B cell (primary cell): ENCODE data around the gene BTN3A1. TPM values are rescaled to one million over a fixed set of nuclear protein-coding genes. Genes with fewer than 3 reads are reported as not detected.

ENCODE experiments used
- ATAC-seq: fragments of 200-7000 bp; cut with Tn5 transposase; one replicate; pipeline ENCODE4 v1.10.0; 2021; ENCODE audit warnings: low read depth, mild to moderate bottlenecking, moderate number of reproducible peaks, moderate library complexity
- CTCF ChIA-PET: fragments of 350-600 bp; sonication (Branson Sonifier 250); formaldehyde crosslinking; loops from one replicate; lab custom pipeline; 2021; ENCODE audit warnings: antibody characterized with exemption, inconsistent platforms; lab: Charles Lee
- POLR2A ChIA-PET: fragments of 350-600 bp; sonication (Branson Sonifier 250); formaldehyde crosslinking; loops from one replicate; lab custom pipeline; 2021; ENCODE audit warnings: antibody characterized with exemption; lab: Charles Lee
- DNase-seq: peaks from one replicate; pipeline ENCODE4 v3.0.0; 2013
- H2AFZ ChIP-seq: 2 replicates; pipeline ENCODE4 v1.6.1; 2012; ENCODE audit warnings: mild to moderate bottlenecking, low read depth, low read length; ENCODE audit not compliant: insufficient read depth, poor library complexity, severe bottlenecking
- H3K27ac ChIP-seq, 2 donors: 1 replicate in 1 of 2; 2 replicates in 1 of 2; pipeline ENCODE4 v1.5.1; 2012 to 2013; ENCODE audit warnings: low read length in 2 of 2, mild to moderate bottlenecking in 2 of 2, moderate library complexity in 1 of 2
- H3K27me3 ChIP-seq, 4 experiments: fragments of 200-600 bp in 1 of 4; sonication (generic) in 1 of 4; replicated peaks in 1 of 4; 1 replicate in 2 of 4; 2 replicates in 2 of 4; pipeline versions ENCODE4 v1.6.1 to v1.7.0; 2013 to 2016; ENCODE audit warnings: low read length in 3 of 4, mild to moderate bottlenecking in 2 of 4, mixed read lengths in 1 of 4, moderate library complexity in 1 of 4; ENCODE audit not compliant: insufficient read depth in 4 of 4, control insufficient read depth in 3 of 4; ENCODE audit errors: control extremely low read depth in 1 of 4
- H3K36me3 ChIP-seq, 2 experiments: replicated peaks in 1 of 2; 1 replicate in 1 of 2; 2 replicates in 1 of 2; pipeline versions ENCODE4 v1.6.1 to v1.7.1; 2013; ENCODE audit warnings: low read length in 1 of 2; ENCODE audit not compliant: insufficient read depth in 2 of 2, control insufficient read depth in 1 of 2; ENCODE audit errors: control extremely low read depth in 1 of 2, extremely low read depth in 1 of 2
- H3K4me1 ChIP-seq, 2 donors: fragments of 200-600 bp in 1 of 2; sonication (generic) in 1 of 2; 1 replicate in 1 of 2; 2 replicates in 1 of 2; pipeline versions ENCODE4 v1.5.1 to v1.6.1; 2013 to 2017; ENCODE audit warnings: low read length in 2 of 2; ENCODE audit not compliant: control insufficient read depth in 2 of 2, insufficient read depth in 2 of 2
- H3K4me2 ChIP-seq: replicated peaks from 2 replicates; pipeline ENCODE3; 2012; ENCODE audit warnings: mild to moderate bottlenecking, low read depth, low read length; ENCODE audit not compliant: poor library complexity, severe bottlenecking
- H3K4me3 ChIP-seq, 5 experiments: fragments of 200-600 bp in 1 of 5; sonication (generic) in 1 of 5; 1 replicate in 3 of 5; 2 replicates in 2 of 5; pipeline versions ENCODE4 v1.5.1 to v1.7.0; 2011 to 2016; ENCODE audit warnings: low read length in 4 of 5, mild to moderate bottlenecking in 4 of 5, low read depth in 2 of 5, control low read depth in 1 of 5, moderate library complexity in 1 of 5; ENCODE audit not compliant: insufficient read depth in 1 of 5; ENCODE audit errors: control extremely low read depth in 1 of 5, extremely low read depth in 1 of 5
- H3K79me2 ChIP-seq: fragments of 200-600 bp; sonication (generic); one replicate; pipeline ENCODE4 v1.6.0; 2016; ENCODE audit warnings: low read length; ENCODE audit not compliant: control insufficient read depth, insufficient read depth
- H3K9ac ChIP-seq: fragments of 200-600 bp; sonication (generic); 2 replicates; pipeline ENCODE4 v1.6.1; 2017; ENCODE audit warnings: mild to moderate bottlenecking, low read length, moderate library complexity
- H3K9me3 ChIP-seq, 3 donors: one replicate each; pipeline versions ENCODE4 v1.6.1 to v1.7.1; 2013; ENCODE audit warnings: low read length in 2 of 3; ENCODE audit not compliant: control insufficient read depth in 2 of 3, insufficient read depth in 1 of 3; ENCODE audit errors: control extremely low read depth in 1 of 3
- H4K20me1 ChIP-seq: 2 replicates; pipeline ENCODE4 v1.6.0; 2012; ENCODE audit warnings: mild to moderate bottlenecking, low read length; ENCODE audit not compliant: insufficient read depth, control insufficient read depth, poor library complexity, severe bottlenecking
- H3K27ac Mint-ChIP-seq: one replicate; pipeline ENCODE4 v1.8.0; 2021; ENCODE audit warnings: mixed read lengths
- H3K27me3 Mint-ChIP-seq: one replicate; pipeline ENCODE4 v1.8.0; 2021; ENCODE audit warnings: mixed read lengths
- H3K4me1 Mint-ChIP-seq: one replicate; pipeline ENCODE4 v1.8.0; 2021; ENCODE audit warnings: mixed read lengths
- H3K4me3 Mint-ChIP-seq: one replicate; pipeline ENCODE4 v1.8.0; 2021; ENCODE audit warnings: mixed read lengths
- H3K9me3 Mint-ChIP-seq: one replicate; pipeline ENCODE4 v1.8.0; 2022; ENCODE audit warnings: mixed read lengths; ENCODE audit not compliant: insufficient read depth
- EZH2 ChIP-seq: IDR thresholded peaks from 2 replicates; pipeline ENCODE4 v1.6.1; 2012; ENCODE audit warnings: borderline replicate concordance, low read depth, mild to moderate bottlenecking, moderate library complexity, low read length; ENCODE audit not compliant: insufficient read depth, poor library complexity, severe bottlenecking
- WGBS: methylation state at CpG from one replicate; pipeline ENCODE4 v1.1.5; 2013; ENCODE audit warnings: missing lambda C conversion rate; ENCODE audit not compliant: insufficient coverage; 5-methylcytosine and 5-hydroxymethylcytosine counted together
- intact Hi-C: fragments of 100-400 bp; cut with micrococcal nuclease; formaldehyde crosslinking; loops from one replicate; pipeline ENCODE4 v1.10.0; 2022
- polyA plus RNA-seq: library from polyadenylated mRNA; depleted of rRNA; stranded (reverse); fragments of >200 nt; gene quantifications from 2 replicates; pipeline ENCODE4 v1.2.3, GENCODE V29; 2012
- total RNA-seq, 2 donors: library from RNA; stranded (reverse); fragments of 120-200 nt in 1 of 2; gene quantifications; 1 replicate in 1 of 2; 2 replicates in 1 of 2; pipeline versions ENCODE4 v1.2.3 to v1.2.4, GENCODE V29; 2013 to 2022
- TF ChIP-seq, protein P1 (sequence below): fragments of 200-600 bp; IDR thresholded peaks from one replicate; pipeline ENCODE4 v1.8.0; 2022; ENCODE audit warnings: antibody characterized with exemption, mild to moderate bottlenecking

BTN3A1 gene
- total and polyA plus RNA-seq, 2 donors (not counting 1 experiment from before 2014, with no cell fraction given), result 133 to 175 TPM

DNA sequence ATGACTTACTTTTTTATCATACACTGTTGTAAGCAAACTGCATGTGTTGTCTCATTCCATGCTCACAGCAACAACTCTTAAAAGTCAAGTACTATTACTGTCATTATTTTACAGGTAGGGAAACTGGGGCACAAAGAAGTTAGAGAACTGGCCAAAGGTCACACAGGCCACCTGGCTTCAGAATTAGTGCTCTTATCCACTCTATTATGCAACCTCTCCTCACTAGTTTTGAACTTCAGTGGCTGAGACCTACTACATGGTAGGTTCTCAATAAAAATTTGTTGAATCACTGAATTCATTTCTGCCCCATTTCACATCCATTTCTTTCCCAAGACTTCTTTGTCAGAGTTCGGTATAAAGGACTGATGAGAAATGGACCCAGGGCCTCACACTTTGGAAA is 35.9 kb downstream of the BTN3A1 start:
- DNase-seq (no peak), ATAC-seq (no peak)
- H3K4me1 Mint-ChIP-seq, result peaks cover 28% of the 10 kb centered on the region
- intact Hi-C loops, result no loop called here
- Histone ChIP-seq H3K9me3 (peaks cover 0 to 5% (median 4%) of the 10 kb centered on the region in 3 donors), H3K9ac (no peak overlapping the region), H3K27ac (no peak overlapping the region), H3K27me3 (no peaks in the 10 kb centered on the region), H3K4me3 (no peak overlapping the region), H2AFZ (no peak overlapping the region), H3K4me1 (peaks cover 19 to 29% of the 10 kb centered on the region in 2 donors), H3K79me2 (peaks cover 26% of the 10 kb centered on the region), H4K20me1 (no peaks in the 10 kb centered on the region), H3K36me3 (no peaks in the 10 kb centered on the region), H3K4me2 (no peak overlapping the region)
- peak overlapping the region; percentile 12 for H3K27ac Mint-ChIP-seq
- H3K9me3 Mint-ChIP-seq, result peaks cover 8% of the 10 kb centered on the region
- H3K27me3 Mint-ChIP-seq, result no peaks in the 10 kb centered on the region
- no CpG with 5 or more reads among the region's 1 CpG for WGBS
- POLR2A ChIA-PET, result interaction anchor here (0.7 kb wide), 1 partner anchor 245 kb away, joined by 4 read pairs; no protein-coding TSS in a partner anchor
- H3K4me3 Mint-ChIP-seq, result no peak overlapping the region
- TF ChIP-seq, protein P1, sequence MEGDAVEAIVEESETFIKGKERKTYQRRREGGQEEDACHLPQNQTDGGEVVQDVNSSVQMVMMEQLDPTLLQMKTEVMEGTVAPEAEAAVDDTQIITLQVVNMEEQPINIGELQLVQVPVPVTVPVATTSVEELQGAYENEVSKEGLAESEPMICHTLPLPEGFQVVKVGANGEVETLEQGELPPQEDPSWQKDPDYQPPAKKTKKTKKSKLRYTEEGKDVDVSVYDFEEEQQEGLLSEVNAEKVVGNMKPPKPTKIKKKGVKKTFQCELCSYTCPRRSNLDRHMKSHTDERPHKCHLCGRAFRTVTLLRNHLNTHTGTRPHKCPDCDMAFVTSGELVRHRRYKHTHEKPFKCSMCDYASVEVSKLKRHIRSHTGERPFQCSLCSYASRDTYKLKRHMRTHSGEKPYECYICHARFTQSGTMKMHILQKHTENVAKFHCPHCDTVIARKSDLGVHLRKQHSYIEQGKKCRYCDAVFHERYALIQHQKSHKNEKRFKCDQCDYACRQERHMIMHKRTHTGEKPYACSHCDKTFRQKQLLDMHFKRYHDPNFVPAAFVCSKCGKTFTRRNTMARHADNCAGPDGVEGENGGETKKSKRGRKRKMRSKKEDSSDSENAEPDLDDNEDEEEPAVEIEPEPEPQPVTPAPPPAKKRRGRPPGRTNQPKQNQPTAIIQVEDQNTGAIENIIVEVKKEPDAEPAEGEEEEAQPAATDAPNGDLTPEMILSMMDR, result no peak
- CTCF ChIA-PET, result interaction anchor here (1.9 kb wide), 1 partner anchor 12 kb away, joined by 6 read pairs; no protein-coding TSS in a partner anchor

DNA sequence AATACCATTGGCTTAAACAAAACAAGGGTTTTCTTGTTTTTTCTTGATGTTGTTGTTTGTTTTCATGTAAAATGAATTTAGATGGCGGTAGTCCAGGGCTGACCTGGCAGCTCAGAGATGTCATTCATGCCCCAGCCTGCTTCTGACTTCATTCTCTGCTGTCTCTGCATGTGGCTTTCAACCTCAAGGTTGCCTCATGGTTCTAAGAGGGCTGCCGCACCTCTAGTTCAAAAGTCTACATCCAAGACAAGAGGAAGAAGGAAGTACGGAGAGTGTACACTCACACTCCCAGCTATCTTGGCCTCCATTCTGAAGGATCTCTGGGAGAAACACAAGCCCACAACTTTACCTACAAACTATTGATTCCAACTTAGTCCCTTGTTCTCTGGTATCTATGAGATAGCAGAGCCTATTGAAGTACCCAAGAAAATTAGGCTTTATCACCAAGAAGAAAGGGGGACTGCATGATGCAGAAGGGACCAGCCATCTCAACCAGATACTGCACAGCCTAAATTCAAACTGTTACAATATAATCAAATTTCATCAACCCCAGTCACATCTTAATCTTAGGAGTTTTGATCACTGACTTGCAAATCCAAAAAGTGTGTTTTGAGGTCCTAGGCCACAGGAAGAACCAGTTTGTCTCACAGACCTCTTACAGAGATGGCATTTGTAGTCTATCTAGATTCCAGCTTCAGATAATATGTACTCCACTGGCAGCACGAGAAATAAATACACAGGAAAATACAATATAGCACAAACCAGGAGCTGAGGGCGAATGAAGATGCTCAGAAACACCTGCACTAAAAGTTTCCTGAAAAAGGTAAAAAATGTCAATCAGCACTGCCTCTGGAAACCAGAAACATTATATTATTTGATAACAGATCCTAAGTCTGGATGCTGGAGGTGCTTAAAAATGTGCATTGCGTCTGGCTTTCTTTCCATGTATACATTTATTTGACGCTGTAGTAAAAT is 37.4 kb downstream of the BTN3A1 start:
- no peaks in the 10 kb centered on the region for H3K27me3 ChIP-seq
- peaks cover 19 to 29% of the 10 kb centered on the region in 2 donors for H3K4me1 ChIP-seq
- TF ChIP-seq, protein P1, result no peak
- TF ChIP-seq EZH2, result no peak
- Mint-ChIP-seq H3K27ac (peak overlapping the region; percentile 90), H3K27me3 (no peaks in the 10 kb centered on the region), H3K4me3 (peak overlapping the region; percentile 98), H3K9me3 (peaks cover 3% of the 10 kb centered on the region), H3K4me1 (peaks cover 36% of the 10 kb centered on the region)
- peak overlapping the region; percentile 99 for H3K9ac ChIP-seq
- peaks cover 0 to 1% (median 0%) of the 10 kb centered on the region in 3 donors for H3K9me3 ChIP-seq
- H2AFZ ChIP-seq, result peak overlapping the region; percentile 91
- H3K36me3 ChIP-seq, result peaks cover 2 to 3% of the 10 kb centered on the region in 2 experiments
- DNase-seq, result peak; percentile 49
- CTCF ChIA-PET, result interaction anchor here (0.6 to 1.9 kb wide), 2 partner anchors 13 to 1348 kb away, joined by 4 to 6 read pairs; no protein-coding TSS in a partner anchor
- peak overlapping the region; percentile 84 for H3K4me2 ChIP-seq
- POLR2A ChIA-PET, result interaction anchor here (1.6 kb wide), 1 partner anchor 34 kb away, joined by 5 read pairs; no protein-coding TSS in a partner anchor
- 33% methylated on average over 1 of the region's 7 CpGs for WGBS
- peaks cover 26% of the 10 kb centered on the region for H3K79me2 ChIP-seq
- H3K4me3 ChIP-seq, result peak overlapping the region; percentile 76 to 100 (median 87)
- no peaks in the 10 kb centered on the region for H4K20me1 ChIP-seq
- peak overlapping the region; percentile 94 to 96 for H3K27ac ChIP-seq
- intact Hi-C loops, result loop anchor here (1.0 to 2.0 kb wide), 7 partner anchors 18 to 169 kb away; partner anchors contain the start of genes BTN2A1, BTN3A1 and BTN3A2
- no peak for ATAC-seq
